Testis (tissue), 2 donors: ENCODE measurements around the gene OTOA.

Source experiments
- CTCF ChIP-seq, 3 experiments: fragments of 450-650 bp in 2 of 3; fragments of 200-600 bp in 1 of 3; sonication (generic) in 1 of 3; IDR thresholded peaks; one replicate each; pipeline ENCODE4 v1.5.1; 2016 to 2019; ENCODE audit warnings: antibody characterized with exemption in 3 of 3, mild to moderate bottlenecking in 2 of 3, moderate library complexity in 1 of 3
- POLR2A ChIP-seq: fragments of 450-650 bp; IDR thresholded peaks from one replicate; pipeline ENCODE4 v1.6.1; 2017; ENCODE audit warnings: antibody characterized with exemption, mild to moderate bottlenecking, moderate library complexity

- TF ChIP-seq CTCF (IDR thresholded peaks at IDR 0.05) (no peak), POLR2A (no peak)
Observed at GRCh38 chr16:21719283-21719682, 55.5 kb downstream of the OTOA start.
